WTC11 (cell line): ENCODE data around the gene ANGPTL2. TPM values are rescaled to one million over a fixed set of nuclear protein-coding genes. Genes with fewer than 3 reads are reported as not detected.

Experiments used
- ATAC-seq: fragments of 200-7000 bp; cut with Tn5 transposase; 2 replicates; pipeline ENCODE4 v1.10.0; 2021; ENCODE audit warnings: mild to moderate bottlenecking, moderate library complexity
- CTCF ChIA-PET: fragments of 300-600 bp; sonication (Branson Sonifier 250); formaldehyde crosslinking; loops from one replicate; lab custom pipeline; 2021; ENCODE audit warnings: antibody characterized with exemption; lab: Charles Lee
- POLR2A ChIA-PET: fragments of 350-600 bp; sonication (Branson Sonifier 250); formaldehyde crosslinking; loops from one replicate; lab custom pipeline; 2021; ENCODE audit warnings: antibody characterized with exemption; lab: Charles Lee
- DNase-seq: peaks from one replicate; pipeline ENCODE4 v3.0.0; 2021; ENCODE audit warnings: low spot score
- H3K27ac Mint-ChIP-seq: 2 replicates; pipeline ENCODE4 v1.8.0; 2021; ENCODE audit warnings: mixed read lengths
- H3K27me3 Mint-ChIP-seq: 2 replicates; pipeline ENCODE4 v1.8.0; 2021; ENCODE audit warnings: low read depth, mild to moderate bottlenecking, moderate library complexity, mixed read lengths
- H3K36me3 Mint-ChIP-seq: 2 replicates; pipeline ENCODE4 v1.8.0; 2021; ENCODE audit warnings: mixed read lengths
- H3K4me1 Mint-ChIP-seq: 2 replicates; pipeline ENCODE4 v1.8.0; 2022; ENCODE audit warnings: mixed read lengths
- H3K4me3 Mint-ChIP-seq: 2 replicates; pipeline ENCODE4 v1.8.0; 2021; ENCODE audit warnings: mild to moderate bottlenecking, moderate library complexity, mixed read lengths
- H3K9me3 Mint-ChIP-seq: 2 replicates; pipeline ENCODE4 v1.8.0; 2021; ENCODE audit warnings: mixed read lengths
- ATF3 ChIP-seq: sonication (generic); formaldehyde crosslinking; conservative IDR thresholded peaks from 2 replicates; pipeline ENCODE4 v1.8.1; 2022; ENCODE audit warnings: mild to moderate bottlenecking, missing genetic modification reagents
- ATF6 ChIP-seq: sonication (generic); formaldehyde crosslinking; IDR thresholded peaks from 2 replicates; pipeline ENCODE4 v1.8.1; 2023; ENCODE audit warnings: mild to moderate bottlenecking, missing genetic modification reagents
- ESRRA ChIP-seq: sonication (generic); formaldehyde crosslinking; IDR thresholded peaks from 2 replicates; pipeline ENCODE4 v1.8.1; 2022; ENCODE audit warnings: mild to moderate bottlenecking, missing genetic modification reagents, borderline replicate concordance
- JUN ChIP-seq: sonication (generic); formaldehyde crosslinking; IDR thresholded peaks from 2 replicates; pipeline ENCODE4 v1.8.0; 2023; ENCODE audit warnings: mild to moderate bottlenecking, missing genetic modification reagents
- NR1H2 ChIP-seq: sonication (generic); formaldehyde crosslinking; IDR thresholded peaks from 2 replicates; pipeline ENCODE4 v1.9.0; 2021; ENCODE audit warnings: mild to moderate bottlenecking, moderate library complexity, missing genetic modification reagents
- PREB ChIP-seq: sonication (generic); formaldehyde crosslinking; IDR thresholded peaks from 2 replicates; pipeline ENCODE4 v1.8.1; 2022; ENCODE audit warnings: mild to moderate bottlenecking, missing genetic modification reagents, moderate library complexity, borderline replicate concordance
- SMAD3 ChIP-seq: sonication (generic); formaldehyde crosslinking; IDR thresholded peaks from 2 replicates; pipeline ENCODE4 v1.8.0; 2022; ENCODE audit warnings: missing genetic modification reagents, mild to moderate bottlenecking, borderline replicate concordance
- SP1 ChIP-seq: sonication (generic); formaldehyde crosslinking; conservative IDR thresholded peaks from 2 replicates; pipeline ENCODE4 v1.8.1; 2022; ENCODE audit warnings: missing genetic modification reagents
- ZBTB43 ChIP-seq: sonication (generic); formaldehyde crosslinking; IDR thresholded peaks from 2 replicates; pipeline ENCODE4 v1.8.1; 2023; ENCODE audit warnings: mild to moderate bottlenecking, missing genetic modification reagents
- ZMAT4 ChIP-seq: fragments of 250-450 bp; sonication (Bioruptor Pico); IDR thresholded peaks from 2 replicates; pipeline ENCODE4 v1.9.0; 2021; ENCODE audit warnings: mild to moderate bottlenecking
- ZNF396 ChIP-seq: fragments of 250-450 bp; sonication (Bioruptor Pico); IDR thresholded peaks from 2 replicates; pipeline ENCODE4 v1.8.0; 2021; ENCODE audit warnings: mild to moderate bottlenecking, moderate library complexity, borderline replicate concordance
- ZNF512 ChIP-seq: sonication (generic); formaldehyde crosslinking; IDR thresholded peaks from 2 replicates; pipeline ENCODE4 v1.8.1; 2022; ENCODE audit warnings: missing genetic modification reagents, borderline replicate concordance
- ZNF532 ChIP-seq: fragments of 250-450 bp; sonication (Bioruptor Pico); IDR thresholded peaks from 2 replicates; pipeline ENCODE4 v1.9.0; 2021; ENCODE audit warnings: mild to moderate bottlenecking, borderline replicate concordance
- total RNA-seq: library from RNA; stranded (reverse); gene quantifications from 3 replicates; pipeline ENCODE4 v1.2.3, GENCODE V29; 2021

Gene ANGPTL2
- total RNA-seq, 1 experiment from 2014 or later: 4.5 TPM

- Mint-ChIP-seq H3K27ac (no peak overlapping the region), H3K9me3 (no peaks in the 10 kb centered on the region), H3K4me3 (no peak overlapping the region), H3K4me1 (peaks cover 35% of the 10 kb centered on the region), H3K36me3 (no peaks in the 10 kb centered on the region), H3K27me3 (no peaks in the 10 kb centered on the region)
- POLR2A ChIA-PET: no interaction called here
- no peak for ATAC-seq
- CTCF ChIA-PET: no interaction called here
- DNase-seq: no peak
- TF ChIP-seq ZBTB43 (CRISPR knock-in tag) (no peak), ESRRA (CRISPR knock-in tag) (no peak), ZMAT4 (no peak), ZNF396 (CRISPR knock-in tag) (no peak), ZNF512 (no peak), ZNF532 (no peak), ATF3 (CRISPR knock-in tag) (no peak)
Observed at GRCh38 chr9:127114606-127115005, 7.8 kb downstream of the ANGPTL2 start.

GRCh38 chr9:127113191-127113972 lies 9.1 kb downstream of the ANGPTL2 start:
- no peak for DNase-seq
- H3K4me3 Mint-ChIP-seq: no peak overlapping the region
- no peaks in the 10 kb centered on the region for H3K9me3 Mint-ChIP-seq
- no peaks in the 10 kb centered on the region for H3K27me3 Mint-ChIP-seq
- peaks cover 30% of the 10 kb centered on the region for H3K4me1 Mint-ChIP-seq
- H3K36me3 Mint-ChIP-seq: no peaks in the 10 kb centered on the region
- CTCF ChIA-PET: interaction anchor here (1.8 to 2.5 kb wide), 2 partner anchors 9 to 37 kb away, joined by 6 to 15 read pairs; partner anchors contain the start of gene ANGPTL2
- POLR2A ChIA-PET: interaction anchor here (1.5 kb wide), 1 partner anchor 148 kb away, joined by 4 read pairs; no protein-coding TSS in a partner anchor
- TF ChIP-seq SP1 (CRISPR knock-in tag) (no peak), ZNF532 (no peak), JUN (CRISPR knock-in tag) (no peak), NR1H2 (CRISPR knock-in tag) (no peak), PREB (CRISPR knock-in tag) (no peak), SMAD3 (CRISPR knock-in tag) (no peak), ATF6 (CRISPR knock-in tag) (no peak), ZNF512 (no peak)
- peak overlapping the region; percentile 96; the same call in 1 of the 2 replicates for H3K27ac Mint-ChIP-seq
- ATAC-seq: no peak
